Measurements from ENCODE around the gene DLG2.

- TF ChIP-seq, protein P1, sequence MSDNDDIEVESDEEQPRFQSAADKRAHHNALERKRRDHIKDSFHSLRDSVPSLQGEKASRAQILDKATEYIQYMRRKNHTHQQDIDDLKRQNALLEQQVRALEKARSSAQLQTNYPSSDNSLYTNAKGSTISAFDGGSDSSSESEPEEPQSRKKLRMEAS (IDR thresholded peaks at IDR 0.05) = no peak
- TF ChIP-seq RAD21 (IDR thresholded peaks at IDR 0.05; ENCODE audit: low read depth) = no peak
- TF ChIP-seq TEAD4 (IDR thresholded peaks at IDR 0.05) = no peak
- no peak for TF ChIP-seq EP300 (IDR thresholded peaks at IDR 0.05; ENCODE audit: borderline replicate concordance)
- TF ChIP-seq TAF1 (IDR thresholded peaks at IDR 0.05; ENCODE audit: low read depth) = no peak
- TF ChIP-seq, protein P2, sequence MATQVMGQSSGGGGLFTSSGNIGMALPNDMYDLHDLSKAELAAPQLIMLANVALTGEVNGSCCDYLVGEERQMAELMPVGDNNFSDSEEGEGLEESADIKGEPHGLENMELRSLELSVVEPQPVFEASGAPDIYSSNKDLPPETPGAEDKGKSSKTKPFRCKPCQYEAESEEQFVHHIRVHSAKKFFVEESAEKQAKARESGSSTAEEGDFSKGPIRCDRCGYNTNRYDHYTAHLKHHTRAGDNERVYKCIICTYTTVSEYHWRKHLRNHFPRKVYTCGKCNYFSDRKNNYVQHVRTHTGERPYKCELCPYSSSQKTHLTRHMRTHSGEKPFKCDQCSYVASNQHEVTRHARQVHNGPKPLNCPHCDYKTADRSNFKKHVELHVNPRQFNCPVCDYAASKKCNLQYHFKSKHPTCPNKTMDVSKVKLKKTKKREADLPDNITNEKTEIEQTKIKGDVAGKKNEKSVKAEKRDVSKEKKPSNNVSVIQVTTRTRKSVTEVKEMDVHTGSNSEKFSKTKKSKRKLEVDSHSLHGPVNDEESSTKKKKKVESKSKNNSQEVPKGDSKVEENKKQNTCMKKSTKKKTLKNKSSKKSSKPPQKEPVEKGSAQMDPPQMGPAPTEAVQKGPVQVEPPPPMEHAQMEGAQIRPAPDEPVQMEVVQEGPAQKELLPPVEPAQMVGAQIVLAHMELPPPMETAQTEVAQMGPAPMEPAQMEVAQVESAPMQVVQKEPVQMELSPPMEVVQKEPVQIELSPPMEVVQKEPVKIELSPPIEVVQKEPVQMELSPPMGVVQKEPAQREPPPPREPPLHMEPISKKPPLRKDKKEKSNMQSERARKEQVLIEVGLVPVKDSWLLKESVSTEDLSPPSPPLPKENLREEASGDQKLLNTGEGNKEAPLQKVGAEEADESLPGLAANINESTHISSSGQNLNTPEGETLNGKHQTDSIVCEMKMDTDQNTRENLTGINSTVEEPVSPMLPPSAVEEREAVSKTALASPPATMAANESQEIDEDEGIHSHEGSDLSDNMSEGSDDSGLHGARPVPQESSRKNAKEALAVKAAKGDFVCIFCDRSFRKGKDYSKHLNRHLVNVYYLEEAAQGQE (IDR thresholded peaks at IDR 0.05; ENCODE audit: low read depth) = no peak
- no peak for TF ChIP-seq YY1 (IDR thresholded peaks at IDR 0.05; ENCODE audit: low read depth)
- TF ChIP-seq CREB1 (IDR thresholded peaks at IDR 0.05; ENCODE audit: low read depth) = no peak
- TF ChIP-seq NFIC (IDR thresholded peaks at IDR 0.05) = no peak
- no peak for TF ChIP-seq TCF12 (IDR thresholded peaks at IDR 0.05; ENCODE audit: low read depth)
Observed at GRCh38 chr11:84310268-84310667, 1316.9 kb downstream of the DLG2 start.
